Stomach smooth muscle (tissue), 2 donors: ENCODE results near the gene UQCR11.

Experiments used
- H3K27ac ChIP-seq: one replicate; pipeline ENCODE4 v1.7.0; 2013; ENCODE audit warnings: mild to moderate bottlenecking, low read length, inconsistent platforms
- H3K27me3 ChIP-seq, 2 donors: one replicate each; pipeline ENCODE4 v1.7.0; 2013; ENCODE audit warnings: low read length in 2 of 2; ENCODE audit not compliant: insufficient read depth in 2 of 2, control insufficient read depth in 1 of 2
- H3K36me3 ChIP-seq, 2 donors: one replicate each; pipeline ENCODE4 v1.7.0; 2013; ENCODE audit warnings: low read length in 2 of 2; ENCODE audit not compliant: control insufficient read depth in 2 of 2, insufficient read depth in 2 of 2
- H3K4me1 ChIP-seq: one replicate; pipeline ENCODE4 v1.7.0; 2013; ENCODE audit warnings: low read length; ENCODE audit not compliant: control insufficient read depth, insufficient read depth
- H3K4me3 ChIP-seq, 2 donors: one replicate each; pipeline ENCODE4 v1.7.0; 2013; ENCODE audit warnings: low read length in 2 of 2
- H3K9ac ChIP-seq, 2 donors: one replicate each; pipeline ENCODE4 v1.7.0; 2013; ENCODE audit warnings: low read length in 2 of 2, mild to moderate bottlenecking in 1 of 2
- H3K9me3 ChIP-seq, 2 donors: one replicate each; pipeline ENCODE4 v1.7.0; 2013; ENCODE audit warnings: low read length in 2 of 2; ENCODE audit not compliant: control insufficient read depth in 2 of 2
- donor health status: healthy.
- donor health status: Pancreatic carcinoma.

UQCR11 gene

DNA sequence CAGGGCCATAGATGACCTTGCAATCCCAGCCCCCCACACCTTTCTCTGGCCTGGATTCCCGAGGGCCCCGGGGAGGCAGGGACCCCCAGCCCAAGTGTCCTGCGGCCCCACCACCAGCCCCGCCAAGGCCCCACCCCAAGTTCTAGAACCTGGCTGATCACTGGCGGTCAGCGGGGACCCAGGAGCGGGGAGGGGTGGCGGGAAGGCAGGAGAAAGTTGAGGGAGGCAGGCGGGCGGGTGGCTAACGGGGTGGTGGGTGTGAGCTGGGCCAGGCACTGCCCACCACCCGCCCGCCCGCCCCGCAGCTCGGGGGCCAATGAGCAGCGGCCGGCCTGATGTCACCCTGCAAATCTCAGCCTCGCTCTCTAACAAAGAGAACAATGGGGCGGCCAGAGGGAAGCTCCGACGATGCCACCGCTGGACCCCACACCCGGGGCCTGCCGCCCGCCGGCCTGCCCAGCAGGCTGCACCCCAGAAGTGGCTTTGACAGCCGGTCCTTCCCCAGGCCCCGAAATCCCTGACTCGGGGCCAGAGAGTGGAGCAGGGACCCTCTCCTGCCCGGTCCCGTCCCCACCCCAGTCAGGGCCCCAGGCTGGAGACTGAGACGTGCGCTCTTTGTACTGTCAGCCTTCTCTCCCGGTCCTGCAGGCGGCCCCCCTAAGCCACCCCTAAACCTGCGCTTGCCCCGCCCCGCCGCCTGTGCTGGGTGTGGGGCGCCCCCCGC lies 38.7 kb downstream of the UQCR11 start:
- Histone ChIP-seq H3K4me3 (peak overlapping the region; percentile 55 to 76), H3K36me3 (no peaks in the 10 kb centered on the region), H3K27ac (peak overlapping the region; percentile 41), H3K9me3 (no peaks in the 10 kb centered on the region), H3K4me1 (peaks cover 8% of the 10 kb centered on the region), H3K27me3 (no peaks in the 10 kb centered on the region), H3K9ac (peak overlapping the region; percentile 38 to 60)

GRCh38 chr19:1563251-1563650 lies 42.0 kb downstream of the UQCR11 start:
- Histone ChIP-seq H3K27me3 (no peaks in the 10 kb centered on the region), H3K36me3 (no peaks in the 10 kb centered on the region), H3K4me1 (peaks cover 3% of the 10 kb centered on the region), H3K9ac (no peak overlapping the region), H3K27ac (no peak overlapping the region), H3K9me3 (no peaks in the 10 kb centered on the region), H3K4me3 (no peak overlapping the region)

DNA sequence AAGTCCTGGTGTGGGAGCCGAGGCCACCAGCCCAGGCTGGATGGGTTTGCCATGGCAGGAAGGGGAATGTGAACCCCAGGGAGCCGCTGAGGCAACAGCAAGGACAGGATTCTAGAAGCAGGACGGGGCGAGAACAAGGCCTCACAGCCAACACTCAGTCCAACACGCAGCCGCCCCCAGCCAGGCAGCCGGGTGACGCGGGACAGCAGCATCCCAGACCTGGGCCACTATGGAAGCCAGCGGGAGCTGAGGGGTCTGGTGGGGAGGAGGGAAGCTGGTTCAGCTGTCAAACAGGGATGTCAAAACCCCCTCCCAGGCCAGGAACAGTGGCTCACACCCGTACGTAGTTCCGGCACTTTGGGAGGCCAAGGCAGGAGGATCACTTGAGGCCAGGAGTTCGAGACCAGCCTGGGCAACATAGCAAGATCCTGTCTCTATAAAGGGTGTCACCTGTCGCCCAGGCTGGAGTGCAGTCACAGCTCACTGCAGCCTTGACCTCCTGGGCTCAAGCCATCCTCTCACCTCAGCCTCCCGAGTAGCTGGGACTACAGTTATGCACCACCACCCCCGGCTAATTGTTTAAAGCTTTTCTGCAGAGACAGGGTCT lies 43.9 kb downstream of the UQCR11 start:
- Histone ChIP-seq H3K36me3 (no peaks in the 10 kb centered on the region), H3K4me3 (no peak overlapping the region), H3K4me1 (peaks cover 3% of the 10 kb centered on the region), H3K9me3 (no peaks in the 10 kb centered on the region), H3K27ac (no peak overlapping the region), H3K27me3 (no peaks in the 10 kb centered on the region), H3K9ac (no peak overlapping the region)

DNA sequence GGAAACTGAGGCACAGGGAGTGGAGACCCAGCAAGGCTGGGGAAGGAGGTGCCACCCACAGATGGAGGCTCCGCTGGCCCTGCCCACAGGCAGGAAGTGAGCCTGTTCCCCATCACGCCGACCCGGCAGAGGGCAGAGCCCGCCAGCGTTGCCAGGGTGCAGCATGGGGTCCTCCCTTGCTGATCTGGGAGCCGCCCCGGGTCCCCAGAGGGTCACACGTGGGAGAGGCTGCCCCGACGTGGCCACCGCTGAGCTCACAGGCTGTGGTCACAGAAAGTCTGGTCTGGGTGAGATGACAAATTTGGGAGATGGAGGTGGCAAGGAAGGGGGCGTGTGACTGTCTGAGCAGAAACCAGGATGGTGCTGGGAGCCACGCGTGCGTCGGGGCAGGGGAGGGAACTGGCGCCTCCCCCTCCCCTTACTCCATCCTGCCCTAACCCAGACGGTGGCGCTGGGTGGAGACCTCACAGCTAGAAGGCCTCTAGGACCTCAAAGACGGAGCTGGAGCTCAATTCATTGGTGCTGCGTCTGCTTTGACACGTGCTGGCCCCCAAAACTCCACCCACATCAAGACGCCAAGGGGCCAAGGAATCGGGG lies 44.9 kb downstream of the UQCR11 start:
- Histone ChIP-seq H3K4me1 (no peaks in the 10 kb centered on the region), H3K9ac (no peak overlapping the region), H3K4me3 (no peak overlapping the region), H3K27me3 (no peaks in the 10 kb centered on the region), H3K27ac (no peak overlapping the region), H3K36me3 (no peaks in the 10 kb centered on the region), H3K9me3 (no peaks in the 10 kb centered on the region)

GRCh38 chr19:1558552-1558951 lies 46.7 kb downstream of the UQCR11 start:
- no peak overlapping the region for H3K9ac ChIP-seq
- no peaks in the 10 kb centered on the region for H3K27me3 ChIP-seq
- H3K4me3 ChIP-seq, result no peak overlapping the region
- no peaks in the 10 kb centered on the region for H3K9me3 ChIP-seq
- no peak overlapping the region for H3K27ac ChIP-seq
- H3K4me1 ChIP-seq, result no peaks in the 10 kb centered on the region
- H3K36me3 ChIP-seq, result no peaks in the 10 kb centered on the region

DNA sequence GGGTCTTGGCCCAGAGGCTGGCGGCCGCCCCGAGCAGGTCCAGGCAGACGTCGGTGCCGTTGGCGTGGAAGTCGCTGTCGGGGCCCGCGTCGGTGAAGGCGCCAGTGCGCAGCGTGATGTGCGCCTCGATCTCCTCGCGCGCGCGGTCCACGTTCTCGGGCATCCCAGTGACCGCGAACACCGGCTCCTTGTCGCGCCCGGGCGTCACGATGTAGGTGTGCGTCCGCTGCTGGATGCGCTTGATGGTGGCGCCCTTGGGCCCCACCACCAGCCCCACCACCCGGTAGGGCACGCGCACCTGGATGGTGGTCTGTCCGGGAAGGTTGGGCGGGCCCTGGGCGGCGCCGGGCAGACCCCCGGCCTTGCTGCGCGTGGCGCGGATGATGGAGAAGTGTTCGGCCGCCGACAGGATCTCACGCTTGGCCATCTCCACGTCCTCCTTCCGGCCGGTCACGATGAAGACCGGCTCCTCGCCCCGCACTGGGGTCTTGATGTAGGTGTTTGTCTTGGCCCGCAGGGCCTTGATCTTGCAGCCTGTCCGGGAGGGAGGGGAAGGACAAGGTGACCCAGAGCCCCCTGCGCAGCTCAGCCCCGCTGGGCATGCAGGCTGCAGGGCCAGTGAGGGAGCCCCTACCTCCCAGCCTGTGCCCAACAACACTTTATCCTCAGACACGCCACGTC lies 48.7 kb downstream of the UQCR11 start:
- Histone ChIP-seq H3K36me3 (no peaks in the 10 kb centered on the region), H3K27me3 (no peaks in the 10 kb centered on the region), H3K4me1 (no peaks in the 10 kb centered on the region), H3K9me3 (no peaks in the 10 kb centered on the region), H3K27ac (no peak overlapping the region), H3K4me3 (no peak overlapping the region), H3K9ac (no peak overlapping the region)

- Histone ChIP-seq H3K9me3 (no peaks in the 10 kb centered on the region), H3K4me1 (no peaks in the 10 kb centered on the region)
These were observed 49.5 kb downstream of the UQCR11 start for GRCh38 chr19:1555487-1556389.

DNA sequence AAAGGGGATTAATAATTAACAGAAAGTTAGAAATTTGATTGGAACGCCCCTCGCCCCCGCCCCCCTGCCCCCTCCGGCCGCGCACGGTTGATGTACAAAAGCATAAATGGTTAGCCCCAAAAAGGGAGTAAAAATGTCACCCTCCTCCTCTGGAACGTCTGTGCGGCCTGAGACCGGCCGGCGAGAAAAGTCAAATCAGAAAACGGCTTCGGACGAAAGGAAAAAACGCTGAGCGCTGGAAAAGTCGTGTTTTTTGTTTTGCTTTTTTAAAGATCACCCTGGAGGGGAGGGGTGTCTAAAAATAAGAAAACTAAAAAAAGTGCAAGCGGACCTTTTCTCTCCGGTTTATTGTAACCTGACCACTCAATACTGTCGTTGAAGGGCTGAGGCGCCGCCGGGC lies 50.3 kb downstream of the UQCR11 start:
- no peak overlapping the region for H3K27ac ChIP-seq
- no peaks in the 10 kb centered on the region for H3K9me3 ChIP-seq
- no peak overlapping the region for H3K4me3 ChIP-seq
- H3K36me3 ChIP-seq, result no peaks in the 10 kb centered on the region
- H3K27me3 ChIP-seq, result no peaks in the 10 kb centered on the region
- no peak overlapping the region for H3K9ac ChIP-seq
- no peaks in the 10 kb centered on the region for H3K4me1 ChIP-seq

More at GRCh38 chr19:1555487-1556389, 49.5 kb downstream of the UQCR11 start:
- no peak overlapping the region for H3K4me3 ChIP-seq
- no peaks in the 10 kb centered on the region for H3K27me3 ChIP-seq
- H3K27ac ChIP-seq, result no peak overlapping the region
- H3K9ac ChIP-seq, result no peak overlapping the region
- no peaks in the 10 kb centered on the region for H3K36me3 ChIP-seq

DNA sequence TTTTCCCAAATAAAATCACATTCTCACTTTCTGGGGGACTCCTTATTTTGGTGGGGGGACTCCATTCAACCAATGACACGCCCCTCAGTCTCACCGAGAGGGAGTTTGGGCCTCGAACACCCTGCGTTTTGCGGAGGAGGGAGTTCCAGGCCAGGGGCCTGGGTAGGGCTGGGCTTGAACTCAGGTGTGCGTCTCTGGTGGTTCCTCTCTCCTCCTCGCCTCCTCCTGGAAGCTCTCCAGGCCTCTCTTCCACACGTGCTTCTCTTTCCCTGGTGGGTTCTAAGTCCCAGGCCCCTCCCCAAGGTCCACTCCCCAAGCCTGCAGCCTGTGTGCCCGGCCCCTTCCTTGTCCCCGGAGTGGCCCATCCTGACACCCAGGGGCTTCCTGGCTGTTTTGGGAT lies 51.8 kb downstream of the UQCR11 start:
- Histone ChIP-seq H3K27ac (no peak overlapping the region), H3K4me1 (no peaks in the 10 kb centered on the region), H3K4me3 (no peak overlapping the region), H3K36me3 (no peaks in the 10 kb centered on the region), H3K27me3 (no peaks in the 10 kb centered on the region), H3K9me3 (no peaks in the 10 kb centered on the region), H3K9ac (no peak overlapping the region)
